Activated CD8-positive, alpha-beta T cell treated with anti-CD3 and anti-CD28 coated beads, Interleukin-2, amount 10 ng/mL, durations not matched to agents 7 days and 5 days (primary cell): ENCODE results near the gene PHC2. TPM values are rescaled to one million over a fixed set of nuclear protein-coding genes. Genes with fewer than 3 reads are reported as not detected.
A peak's percentile ranks its signal among the peaks of the same experiment; 100 is the strongest.
"Not testable (repeated sequence)": the region's sequence is repeated elsewhere in the genome, so short reads cannot be mapped to it uniquely, and the experiment has no call there.

Source experiments
- ATAC-seq: fragments of 150-1000 bp; cut with Tn5 transposase; one replicate; pipeline ENCODE4 v1.10.0; 2021; ENCODE audit warnings: moderate library complexity
- CTCF ChIA-PET: fragments of 350-600 bp; sonication (Branson Sonifier 250); formaldehyde crosslinking; loops from one replicate; lab custom pipeline; 2021; ENCODE audit warnings: antibody characterized with exemption; lab: Charles Lee
- POLR2A ChIA-PET: fragments of 350-600 bp; sonication (Branson Sonifier 250); formaldehyde crosslinking; loops from one replicate; lab custom pipeline; 2021; ENCODE audit warnings: antibody characterized with exemption; lab: Charles Lee
- DNase-seq: peaks from one replicate; pipeline ENCODE4 v3.0.0-alpha.2; 2020
- H3K27ac Mint-ChIP-seq: one replicate; pipeline ENCODE4 v1.8.0; 2021; ENCODE audit warnings: mild to moderate bottlenecking, mixed read lengths
- H3K27me3 Mint-ChIP-seq: one replicate; pipeline ENCODE4 v1.8.0; 2021; ENCODE audit warnings: low read depth, mixed read lengths
- H3K36me3 Mint-ChIP-seq: one replicate; pipeline ENCODE4 v1.8.0; 2021; ENCODE audit warnings: low read depth, mixed read lengths
- H3K4me1 Mint-ChIP-seq: one replicate; pipeline ENCODE4 v1.8.0; 2021; ENCODE audit warnings: low read depth, mixed read lengths
- H3K4me3 Mint-ChIP-seq: one replicate; pipeline ENCODE4 v1.8.0; 2021; ENCODE audit warnings: mild to moderate bottlenecking, mixed read lengths
- H3K9me3 Mint-ChIP-seq: one replicate; pipeline ENCODE4 v1.8.0; 2022; ENCODE audit warnings: mixed read lengths; ENCODE audit not compliant: insufficient read depth
- total RNA-seq, 2 experiments: library from RNA; stranded (reverse); gene quantifications; one replicate each; pipeline ENCODE4 v1.2.3, GENCODE V29; 2021

The PHC2 gene
- total RNA-seq, 2 experiments from 2014 or later: 40.3 to 42.2 TPM

DNA sequence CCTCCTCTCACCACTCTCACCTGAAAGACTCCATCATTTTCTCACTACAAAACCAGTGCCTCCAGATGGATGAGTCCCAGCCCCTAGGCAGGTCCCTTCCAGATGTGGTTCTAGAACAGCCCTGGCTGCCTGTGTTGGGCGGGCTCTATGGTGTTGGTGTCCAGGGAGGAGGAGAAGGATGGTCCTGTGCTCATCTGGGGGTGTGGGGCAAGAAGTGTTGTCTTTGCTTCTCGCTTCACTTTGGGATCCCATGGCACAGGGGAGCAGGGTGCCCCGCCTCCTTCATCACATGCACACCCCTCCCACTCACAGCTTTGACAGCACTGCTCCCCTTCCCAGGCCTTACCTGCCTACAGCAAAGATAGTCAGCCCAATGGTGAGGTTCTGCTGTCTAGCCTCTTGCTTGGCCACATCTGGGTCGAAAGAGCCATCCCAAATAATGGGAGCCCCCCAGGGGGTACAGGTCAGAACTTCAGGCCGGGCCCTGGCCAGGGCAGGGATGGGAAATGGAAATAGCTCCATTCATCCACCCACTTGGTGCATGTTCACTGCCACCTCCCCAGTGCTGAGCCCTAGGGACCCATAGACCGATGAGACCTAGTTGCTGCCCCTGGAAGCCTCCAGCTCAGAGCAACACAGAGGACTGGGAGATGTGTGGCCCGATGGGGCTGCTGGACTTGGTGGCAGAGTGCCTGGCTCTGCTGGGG, 119.0 kb downstream of the PHC2 start:
- Mint-ChIP-seq H3K27me3 (peaks cover 14% of the 10 kb centered on the region), H3K4me1 (peaks cover 2% of the 10 kb centered on the region), H3K4me3 (no peak overlapping the region), H3K9me3 (no peaks in the 10 kb centered on the region), H3K27ac (no peak overlapping the region), H3K36me3 (no peaks in the 10 kb centered on the region)
- CTCF ChIA-PET: interaction anchor here (2.2 to 4.8 kb wide), 2 partner anchors 14 to 16 kb away, joined by 7 to 24 read pairs; no protein-coding TSS in a partner anchor
- POLR2A ChIA-PET: no interaction called here
- DNase-seq: no peak
- ATAC-seq: no peak

DNA sequence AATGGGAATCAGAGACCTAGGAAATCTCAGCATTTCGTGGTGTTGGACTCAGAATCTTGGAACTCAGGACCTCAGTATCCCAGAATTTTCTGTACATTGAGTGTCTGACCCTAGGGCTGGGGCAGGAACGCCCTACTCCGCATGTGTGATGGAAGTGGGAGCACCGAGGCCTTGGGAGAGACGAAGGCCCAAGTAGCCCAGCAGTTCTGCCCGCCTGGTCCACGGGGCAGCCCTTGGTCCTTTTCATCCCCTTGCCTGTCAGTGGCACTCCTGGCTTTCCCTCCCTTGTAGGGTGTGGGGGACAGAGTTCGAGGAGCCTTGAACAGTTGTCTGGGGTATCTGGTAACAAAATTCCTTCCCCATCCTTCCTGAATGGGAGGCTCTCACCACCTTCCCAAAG, 120.2 kb downstream of the PHC2 start:
- peaks cover 2% of the 10 kb centered on the region for H3K4me1 Mint-ChIP-seq
- no peak overlapping the region for H3K4me3 Mint-ChIP-seq
- ChIA-PET CTCF (interaction anchor here (4.8 kb wide), 1 partner anchor 15 kb away, joined by 24 read pairs; no protein-coding TSS in a partner anchor), POLR2A (no interaction called here)
- ATAC-seq (no peak), DNase-seq (no peak)
- H3K27me3 Mint-ChIP-seq: peaks cover 13% of the 10 kb centered on the region
- H3K36me3 Mint-ChIP-seq: no peaks in the 10 kb centered on the region
- H3K9me3 Mint-ChIP-seq: no peaks in the 10 kb centered on the region
- H3K27ac Mint-ChIP-seq: no peak overlapping the region

DNA sequence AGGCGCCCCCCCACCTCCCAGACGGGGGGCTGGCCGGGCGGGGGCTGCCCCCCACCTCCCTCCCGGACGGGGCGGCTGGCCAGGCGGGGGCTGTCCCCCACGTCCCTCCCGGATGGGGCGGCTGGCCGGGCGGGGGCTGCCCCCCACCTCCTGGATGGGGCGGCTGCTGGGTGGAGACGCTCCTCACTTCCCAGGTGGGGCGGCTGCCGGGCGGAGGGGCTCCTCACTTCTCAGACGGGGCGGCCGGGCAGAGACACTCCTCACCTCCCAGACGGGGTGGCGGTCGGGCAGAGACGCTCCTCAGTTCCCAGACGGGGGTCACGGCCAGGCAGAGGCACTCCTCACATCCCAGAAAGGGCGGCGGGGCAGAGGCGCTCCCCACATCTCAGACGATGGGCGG, 121.5 kb downstream of the PHC2 start:
- H3K36me3 Mint-ChIP-seq, ATAC-seq, H3K4me1 Mint-ChIP-seq, H3K9me3 Mint-ChIP-seq, POLR2A ChIA-PET, CTCF ChIA-PET, H3K27ac Mint-ChIP-seq, DNase-seq, H3K4me3 Mint-ChIP-seq: not testable (repeated sequence)
- peaks cover 12% of the 10 kb centered on the region for H3K27me3 Mint-ChIP-seq

DNA sequence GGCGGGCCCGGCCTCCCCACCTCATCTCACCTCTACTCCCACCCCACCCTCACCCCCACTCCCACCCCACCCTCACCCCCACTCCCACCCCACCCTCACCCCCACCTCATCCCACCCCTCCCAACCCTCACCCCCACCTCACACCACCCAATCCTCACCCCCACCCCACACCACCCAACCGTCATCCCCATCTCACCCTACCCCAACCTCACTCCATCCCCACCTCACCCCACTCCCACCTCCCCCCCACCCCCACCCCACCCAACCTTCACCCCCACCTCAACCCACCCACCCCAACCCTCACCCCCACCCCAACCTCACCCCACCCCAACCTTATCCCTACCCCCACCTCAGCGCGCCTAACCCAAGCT, 123.4 kb downstream of the PHC2 start:
- peaks cover 21% of the 10 kb centered on the region for H3K36me3 Mint-ChIP-seq
- H3K27ac Mint-ChIP-seq: no peak overlapping the region
- H3K4me3 Mint-ChIP-seq: no peak overlapping the region
- ChIA-PET POLR2A (no interaction called here), CTCF (interaction anchor here (1.4 kb wide), 1 partner anchor 12 kb away, joined by 7 read pairs; no protein-coding TSS in a partner anchor)
- no peak for ATAC-seq
- DNase-seq: no peak
- no peaks in the 10 kb centered on the region for H3K9me3 Mint-ChIP-seq
- H3K4me1 Mint-ChIP-seq: peaks cover 20% of the 10 kb centered on the region
- H3K27me3 Mint-ChIP-seq: peaks cover 12% of the 10 kb centered on the region

DNA sequence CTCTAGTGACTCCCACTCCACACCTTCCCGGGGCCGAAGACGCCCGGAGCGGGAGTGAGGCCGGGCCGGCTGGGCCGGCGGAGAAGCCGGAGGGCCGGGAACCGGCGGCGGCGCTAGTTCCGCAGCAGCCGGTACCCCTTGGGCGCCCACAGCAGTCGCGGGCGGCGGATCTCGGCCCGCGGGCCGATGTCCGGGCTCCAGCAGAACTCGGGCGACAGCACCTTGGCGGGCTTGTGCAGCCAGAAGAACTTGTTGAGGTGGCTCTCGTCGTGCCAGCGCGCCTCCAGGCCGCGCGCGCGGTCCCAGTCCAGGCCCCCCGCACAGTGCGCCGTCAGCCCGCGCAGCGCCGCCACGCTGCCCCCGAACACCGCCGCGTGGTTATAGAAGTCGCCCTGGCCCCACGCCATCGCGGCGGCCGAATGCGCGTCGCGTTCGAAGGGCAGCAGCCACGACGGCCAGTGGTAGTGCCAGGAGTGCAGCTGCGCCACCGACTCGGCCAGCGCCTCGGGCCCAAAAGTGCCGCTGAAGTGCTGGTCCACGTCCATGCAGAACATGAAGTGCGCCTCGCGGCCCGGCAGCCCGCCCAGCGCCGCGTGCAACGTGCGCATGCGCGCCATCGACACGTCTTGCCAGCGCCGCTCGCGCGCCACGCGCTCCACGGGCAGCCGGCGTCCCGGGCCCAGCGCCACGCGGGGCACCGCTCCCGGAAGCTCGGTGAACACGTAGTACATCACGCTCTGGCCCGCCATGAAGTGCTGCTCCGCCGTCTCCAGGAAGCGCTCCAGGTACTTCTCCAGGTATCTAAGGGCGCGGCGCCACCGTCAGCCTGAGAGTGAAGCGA, 124.0 kb downstream of the PHC2 start:
- peaks cover 10% of the 10 kb centered on the region for H3K27me3 Mint-ChIP-seq
- DNase-seq: no peak
- H3K36me3 Mint-ChIP-seq: peaks cover 25% of the 10 kb centered on the region
- no peaks in the 10 kb centered on the region for H3K9me3 Mint-ChIP-seq
- no peak overlapping the region for H3K4me3 Mint-ChIP-seq
- POLR2A ChIA-PET: no interaction called here
- no peak for ATAC-seq
- CTCF ChIA-PET: interaction anchor here (3.5 kb wide), 1 partner anchor 11 kb away, joined by 19 read pairs; no protein-coding TSS in a partner anchor
- peaks cover 26% of the 10 kb centered on the region for H3K4me1 Mint-ChIP-seq
- H3K27ac Mint-ChIP-seq: no peak overlapping the region

DNA sequence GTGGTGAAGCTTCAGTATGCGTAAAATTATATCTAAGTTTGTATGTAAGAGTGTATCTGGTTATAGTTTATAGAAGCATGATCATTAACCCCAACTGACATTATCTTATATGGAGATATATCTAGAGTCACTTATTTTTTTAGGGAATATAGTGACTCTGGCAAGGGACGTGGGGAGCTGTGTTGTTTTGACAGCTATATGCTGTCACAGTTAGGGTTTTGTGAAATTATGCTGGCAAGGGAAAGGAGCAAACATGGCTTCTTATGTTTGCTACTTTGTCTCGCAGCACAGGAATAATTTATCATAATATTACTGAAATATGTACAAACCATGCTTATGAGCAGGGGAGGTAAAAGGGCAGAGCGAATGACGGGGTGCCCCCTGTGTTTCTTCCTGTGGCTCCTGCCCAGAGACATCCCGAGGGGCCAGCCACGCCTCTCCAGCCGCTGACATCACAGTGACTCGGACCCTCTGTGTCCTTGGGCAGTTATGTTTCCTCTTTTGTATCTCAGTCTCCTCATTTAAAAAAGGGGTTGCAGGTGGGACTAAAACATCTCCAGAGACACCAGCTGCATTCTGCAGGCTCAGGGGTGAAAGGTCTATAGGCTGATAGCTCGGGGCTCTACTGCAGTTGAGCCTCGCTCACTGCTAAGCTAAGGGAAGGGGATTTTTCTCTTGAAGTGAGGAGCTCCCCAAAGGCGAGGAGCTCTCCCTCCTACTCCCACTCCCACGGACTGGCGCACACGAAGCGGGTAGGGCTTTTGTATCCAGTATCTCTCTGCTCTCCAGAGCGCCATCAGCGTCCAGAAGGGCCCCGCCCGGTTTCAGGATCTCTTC, 124.9 kb downstream of the PHC2 start:
- H3K27me3 Mint-ChIP-seq: peaks cover 10% of the 10 kb centered on the region

DNA sequence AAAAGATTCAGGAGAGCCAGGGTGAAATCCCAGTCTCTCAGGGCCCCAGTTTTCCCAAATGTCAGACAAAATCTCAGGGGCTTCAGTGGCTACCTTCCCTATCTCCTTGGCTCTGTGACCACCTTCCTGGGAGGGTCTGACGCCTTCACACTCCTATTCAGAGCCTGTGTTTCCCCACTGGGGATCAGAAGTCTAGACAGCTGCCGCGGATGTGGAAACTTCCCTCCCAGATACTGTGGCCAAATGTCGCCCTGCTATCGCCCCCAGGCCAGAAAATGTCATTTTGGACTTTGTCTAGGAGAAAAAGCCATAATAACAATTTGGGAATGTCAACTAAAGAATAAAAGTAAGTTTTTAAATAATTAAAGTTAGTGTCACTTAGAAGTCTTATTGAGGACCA, 125.9 kb downstream of the PHC2 start:
- Mint-ChIP-seq H3K27me3 (peaks cover 10% of the 10 kb centered on the region), H3K36me3 (peaks cover 33% of the 10 kb centered on the region), H3K27ac (no peak overlapping the region), H3K9me3 (no peaks in the 10 kb centered on the region), H3K4me1 (peaks cover 31% of the 10 kb centered on the region), H3K4me3 (no peak overlapping the region)
- no peak for DNase-seq
- CTCF ChIA-PET: interaction anchor here (1.2 to 3.5 kb wide), 2 partner anchors 10 to 32 kb away, joined by 3 to 19 read pairs; no protein-coding TSS in a partner anchor
- no peak for ATAC-seq
- POLR2A ChIA-PET: interaction anchor here (0.6 kb wide), 1 partner anchor 231 kb away, joined by 3 read pairs; no protein-coding TSS in a partner anchor

More for the DNA sequence above, 124.9 kb downstream of the PHC2 start:
- H3K4me3 Mint-ChIP-seq: no peak overlapping the region
- H3K27ac Mint-ChIP-seq: no peak overlapping the region
- no peak for DNase-seq
- H3K4me1 Mint-ChIP-seq: peaks cover 31% of the 10 kb centered on the region
- peaks cover 29% of the 10 kb centered on the region for H3K36me3 Mint-ChIP-seq
- no peak for ATAC-seq
- ChIA-PET POLR2A (interaction anchor here (0.6 kb wide), 1 partner anchor 230 kb away, joined by 3 read pairs; no protein-coding TSS in a partner anchor), CTCF (interaction anchor here (1.2 to 3.5 kb wide), 2 partner anchors 11 to 31 kb away, joined by 3 to 19 read pairs; no protein-coding TSS in a partner anchor)
- no peaks in the 10 kb centered on the region for H3K9me3 Mint-ChIP-seq

DNA sequence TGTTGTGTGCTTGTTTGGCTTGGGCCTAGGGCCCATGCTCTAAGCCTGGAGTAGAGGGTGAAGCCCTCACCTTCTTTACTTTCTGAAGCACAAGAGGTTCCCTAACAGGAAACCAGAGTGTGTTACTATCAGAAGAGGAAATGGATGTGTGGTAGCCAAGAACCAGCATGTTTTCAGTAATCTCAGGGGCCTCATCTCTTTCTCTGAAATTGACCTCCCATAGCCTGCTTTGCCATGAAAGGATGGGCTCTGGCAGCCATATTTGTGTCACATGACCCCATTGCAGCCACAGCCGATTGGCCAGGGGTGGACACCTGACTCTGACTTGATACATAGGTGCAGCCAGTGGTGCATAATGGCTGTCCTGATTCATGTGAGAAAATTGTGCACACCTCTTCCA, 128.6 kb downstream of the PHC2 start:
- Mint-ChIP-seq H3K36me3 (peaks cover 41% of the 10 kb centered on the region), H3K27me3 (peaks cover 10% of the 10 kb centered on the region), H3K9me3 (no peaks in the 10 kb centered on the region), H3K27ac (peak overlapping the region; percentile 91), H3K4me3 (peak overlapping the region; percentile 48), H3K4me1 (peaks cover 43% of the 10 kb centered on the region)
- POLR2A ChIA-PET: no interaction called here
- ATAC-seq (peak; percentile 71), DNase-seq (peak; percentile 83)
- CTCF ChIA-PET: interaction anchor here (1.0 kb wide), 1 partner anchor 175 kb away, joined by 4 read pairs; no protein-coding TSS in a partner anchor

DNA sequence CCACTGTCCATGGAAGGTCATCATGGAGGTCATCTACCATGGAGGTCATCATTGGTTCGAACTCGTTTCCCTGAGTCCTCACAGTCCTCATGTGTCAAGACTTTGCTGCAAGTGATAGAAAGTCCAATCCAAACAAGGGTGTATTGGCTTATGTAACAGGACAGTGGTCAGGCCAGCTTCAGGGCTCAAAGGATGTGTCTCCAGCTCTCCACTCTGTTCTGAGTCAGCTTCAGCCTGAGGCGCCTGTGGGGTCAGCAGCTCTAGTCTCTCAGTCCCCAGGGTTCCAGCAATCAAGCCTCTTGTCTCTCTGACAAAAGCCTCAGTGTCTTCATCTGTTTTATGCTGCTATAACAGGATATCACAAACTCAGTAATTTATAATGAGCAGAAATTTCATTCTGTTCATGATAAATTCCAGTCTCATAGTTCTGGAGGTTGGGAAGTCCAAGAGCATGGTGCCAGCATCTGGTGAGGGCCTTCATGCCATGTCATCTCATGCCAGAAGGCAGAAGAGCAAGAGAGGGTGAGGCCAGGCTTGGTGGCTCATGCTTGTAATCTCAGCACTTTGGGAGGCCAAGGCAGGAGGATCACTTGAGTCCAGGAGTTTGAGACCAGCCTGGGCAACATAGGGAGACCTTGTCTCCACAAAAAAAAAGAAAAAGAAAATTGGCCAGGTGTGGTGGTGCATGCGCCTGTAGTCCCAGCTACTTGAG, 129.5 kb downstream of the PHC2 start:
- ChIA-PET POLR2A (no interaction called here), CTCF (no interaction called here)
- Mint-ChIP-seq H3K4me3 (no peak overlapping the region), H3K27me3 (peaks cover 9% of the 10 kb centered on the region), H3K27ac (peak overlapping the region; percentile 91), H3K4me1 (peaks cover 43% of the 10 kb centered on the region), H3K9me3 (no peaks in the 10 kb centered on the region), H3K36me3 (peaks cover 49% of the 10 kb centered on the region)
- DNase-seq (no peak), ATAC-seq (no peak)

DNA sequence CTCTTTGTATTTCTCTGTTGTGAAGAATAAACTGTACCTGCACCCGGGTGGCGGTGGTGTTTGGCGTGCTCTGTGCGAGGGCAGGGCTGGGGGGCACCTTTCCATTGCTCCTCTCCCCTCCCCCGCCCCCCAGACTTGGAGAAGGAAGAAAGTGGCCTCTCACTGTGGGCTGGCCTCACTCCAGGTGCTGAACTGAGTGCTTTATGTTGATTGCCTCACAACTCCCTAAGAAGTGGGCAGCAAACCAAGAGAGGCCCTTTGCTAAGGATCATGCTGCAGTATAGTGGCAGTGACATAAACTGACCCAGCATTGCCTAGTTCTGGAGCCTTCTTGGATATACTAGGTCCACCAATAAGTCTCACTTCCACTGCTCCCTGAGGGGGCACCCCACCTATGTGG, 130.2 kb downstream of the PHC2 start:
- ChIA-PET CTCF (no interaction called here), POLR2A (no interaction called here)
- no peak for DNase-seq
- peak overlapping the region; percentile 91 for H3K27ac Mint-ChIP-seq
- H3K36me3 Mint-ChIP-seq: peaks cover 52% of the 10 kb centered on the region
- peaks cover 2% of the 10 kb centered on the region for H3K27me3 Mint-ChIP-seq
- peaks cover 44% of the 10 kb centered on the region for H3K4me1 Mint-ChIP-seq
- no peaks in the 10 kb centered on the region for H3K9me3 Mint-ChIP-seq
- ATAC-seq: no peak
- H3K4me3 Mint-ChIP-seq: no peak overlapping the region
